ENCODE data around the gene DNMT3A.
A peak's percentile ranks its signal among the peaks of the same experiment; 100 is the strongest.

Gene DNMT3A

GRCh38 chr2:25343187-25343825, 1.6 kb upstream of the DNMT3A start:
- no peak for DNase-seq (ENCODE audit: low spot score)

GRCh38 chr2:25342372-25343186, 854 bp upstream of the DNMT3A start:
- peak; percentile 94 for DNase-seq (ENCODE audit: low spot score)

- peak; percentile 56 for DNase-seq (ENCODE audit: low spot score)
These were observed 556 bp downstream of the DNMT3A start for GRCh38 chr2:25341011-25341727.

- DNase-seq (ENCODE audit: low spot score) = peak; percentile 48
These were observed 1.4 kb downstream of the DNMT3A start for GRCh38 chr2:25340181-25340921.

GRCh38 chr2:25339791-25340180, 1.9 kb downstream of the DNMT3A start:
- no peak for DNase-seq (ENCODE audit: low spot score)

- DNase-seq (ENCODE audit: low spot score) = no peak
These were observed 2.5 kb downstream of the DNMT3A start for GRCh38 chr2:25339211-25339674.

GRCh38 chr2:25338401-25338800, 3.3 kb downstream of the DNMT3A start:
- DNase-seq (ENCODE audit: low spot score) = no peak

- DNase-seq (ENCODE audit: low spot score) = no peak
These were observed 3.8 kb downstream of the DNMT3A start for GRCh38 chr2:25337891-25338290.

- no peak for DNase-seq (ENCODE audit: low spot score)
These were observed 4.4 kb downstream of the DNMT3A start for GRCh38 chr2:25337276-25337675.

GRCh38 chr2:25336383-25336841, 5.3 kb downstream of the DNMT3A start:
- DNase-seq (ENCODE audit: low spot score) = no peak

GRCh38 chr2:25335971-25336370, 5.8 kb downstream of the DNMT3A start:
- no peak for DNase-seq (ENCODE audit: low spot score)

GRCh38 chr2:25335204-25335603, 6.5 kb downstream of the DNMT3A start:
- DNase-seq (ENCODE audit: low spot score) = no peak

GRCh38 chr2:25334482-25334881, 7.2 kb downstream of the DNMT3A start:
- DNase-seq (ENCODE audit: low spot score) = no peak

GRCh38 chr2:25333981-25334380, 7.7 kb downstream of the DNMT3A start:
- DNase-seq (ENCODE audit: low spot score) = no peak

GRCh38 chr2:25332571-25332970, 9.2 kb downstream of the DNMT3A start:
- DNase-seq (ENCODE audit: low spot score) = no peak

- no peak for DNase-seq (ENCODE audit: low spot score)
These were observed 9.9 kb downstream of the DNMT3A start for GRCh38 chr2:25331686-25332365.

- no peak for DNase-seq (ENCODE audit: low spot score)
These were observed 10.8 kb downstream of the DNMT3A start for GRCh38 chr2:25330937-25331336.

GRCh38 chr2:25330273-25330672, 11.5 kb downstream of the DNMT3A start:
- DNase-seq (ENCODE audit: low spot score) = no peak

GRCh38 chr2:25328152-25329085, 13.3 kb downstream of the DNMT3A start:
- DNase-seq (ENCODE audit: low spot score) = no peak

GRCh38 chr2:25326326-25327013, 15.3 kb downstream of the DNMT3A start:
- DNase-seq (ENCODE audit: low spot score) = no peak
